OCI-LY7 (cell line): ENCODE measurements around the gene SLC22A25. TPM values are rescaled to one million over a fixed set of nuclear protein-coding genes. Genes with fewer than 3 reads are reported as not detected.

Source experiments
- BruUV-seq: library from RNA; stranded (reverse); fragments of 400-500 nt; replicated peaks from 2 replicates; lab custom pipeline; 2021; lab: Mats Ljungman, UMichigan
- CTCF ChIA-PET: fragments of 300-600 bp; sonication (Branson Sonifier 250); formaldehyde crosslinking; loops from one replicate; lab custom pipeline; 2022; ENCODE audit warnings: antibody characterized with exemption; ENCODE audit not compliant: unreplicated experiment; lab: Charles Lee
- POLR2A ChIA-PET: fragments of 300-600 bp; sonication (Branson Sonifier 250); formaldehyde crosslinking; loops from one replicate; lab custom pipeline; 2022; ENCODE audit warnings: antibody characterized with exemption; lab: Charles Lee
- DNase-seq: peaks from one replicate; pipeline ENCODE4 v3.0.0-alpha.2; 2015; ENCODE audit warnings: low spot score
- H2AFZ ChIP-seq: fragments of 200-600 bp; sonication (generic), shearing (Covaris generic); 2 replicates; pipeline ENCODE4 v1.6.1; 2014; ENCODE audit warnings: mild to moderate bottlenecking, antibody characterized with exemption, low read length, moderate library complexity
- H3K27ac ChIP-seq: fragments of 200-600 bp; sonication (generic); 2 replicates; pipeline ENCODE4 v1.5.1; 2014; ENCODE audit warnings: mixed run types, low read depth, mild to moderate bottlenecking, moderate library complexity, low read length, inconsistent platforms; ENCODE audit not compliant: poor library complexity, severe bottlenecking
- H3K36me3 ChIP-seq: fragments of 200-600 bp; sonication (generic); 2 replicates; pipeline ENCODE4 v1.6.1; 2014; ENCODE audit warnings: mild to moderate bottlenecking, antibody characterized with exemption, low read length, moderate library complexity, mixed read lengths; ENCODE audit not compliant: insufficient read depth
- H3K4me1 ChIP-seq: fragments of 200-600 bp; sonication (generic); 2 replicates; pipeline ENCODE4 v1.5.1; 2014; ENCODE audit warnings: mild to moderate bottlenecking, low read length; ENCODE audit not compliant: insufficient read depth, poor library complexity, severe bottlenecking
- H3K4me2 ChIP-seq: fragments of 200-600 bp; sonication (generic); 2 replicates; pipeline ENCODE4 v1.6.1; 2014; ENCODE audit warnings: mild to moderate bottlenecking, low read length
- H3K4me3 ChIP-seq: fragments of 200-600 bp; sonication (generic); 2 replicates; pipeline ENCODE4 v1.5.1; 2014; ENCODE audit warnings: mild to moderate bottlenecking, low read depth, low read length; ENCODE audit not compliant: poor library complexity, severe bottlenecking
- H3K79me2 ChIP-seq: fragments of 200-600 bp; sonication (generic); 2 replicates; pipeline ENCODE4 v1.6.1; 2016; ENCODE audit warnings: low read depth, mild to moderate bottlenecking, low read length, moderate library complexity, mixed read lengths; ENCODE audit not compliant: insufficient read depth
- H3K9me2 ChIP-seq: fragments of 200-600 bp; sonication (generic); 2 replicates; pipeline ENCODE4 v1.6.1; 2016; ENCODE audit warnings: mild to moderate bottlenecking, low read length, mixed read lengths; ENCODE audit not compliant: insufficient read depth
- H3K9me3 ChIP-seq: fragments of 200-600 bp; sonication (generic); 2 replicates; pipeline ENCODE4 v1.6.1; 2014; ENCODE audit warnings: mild to moderate bottlenecking, mixed run types, low read length, mixed read lengths
- H4K20me1 ChIP-seq: fragments of 200-600 bp; sonication (generic); 2 replicates; pipeline ENCODE4 v1.6.1; 2014; ENCODE audit warnings: mild to moderate bottlenecking, antibody characterized with exemption, low read length, moderate library complexity, mixed read lengths; ENCODE audit not compliant: insufficient read depth
- EZH2phosphoT487 ChIP-seq: fragments of 200-600 bp; sonication (generic); IDR thresholded peaks from 2 replicates; pipeline ENCODE4 v1.6.1; 2018; ENCODE audit warnings: low read depth, borderline replicate concordance, mild to moderate bottlenecking, mixed run types, antibody characterized with exemption, low read length, moderate library complexity, mixed read lengths
- intact Hi-C: fragments of 100-400 bp; cut with micrococcal nuclease; formaldehyde crosslinking; loops from one replicate; pipeline ENCODE4 v1.10.0; 2022; ENCODE audit not compliant: unreplicated experiment
- total RNA-seq, 2 experiments: library from RNA; depleted of rRNA in 1 of 2; stranded (reverse); fragments of >200 nt in 1 of 2; shearing (Covaris generic) in 1 of 2; gene quantifications; 2 replicates each; pipeline ENCODE4 v1.2.3, GENCODE V29; 2014 to 2022
- TF ChIP-seq, protein P1 (sequence below): fragments of 200-600 bp; sonication (generic); conservative IDR thresholded peaks from 2 replicates; pipeline ENCODE4 v1.5.1; 2014; ENCODE audit warnings: mild to moderate bottlenecking, antibody characterized with exemption, low read length, moderate library complexity, mixed read lengths

SLC22A25 gene
- total RNA-seq, 2 experiments from 2014 or later: not detected

DNA sequence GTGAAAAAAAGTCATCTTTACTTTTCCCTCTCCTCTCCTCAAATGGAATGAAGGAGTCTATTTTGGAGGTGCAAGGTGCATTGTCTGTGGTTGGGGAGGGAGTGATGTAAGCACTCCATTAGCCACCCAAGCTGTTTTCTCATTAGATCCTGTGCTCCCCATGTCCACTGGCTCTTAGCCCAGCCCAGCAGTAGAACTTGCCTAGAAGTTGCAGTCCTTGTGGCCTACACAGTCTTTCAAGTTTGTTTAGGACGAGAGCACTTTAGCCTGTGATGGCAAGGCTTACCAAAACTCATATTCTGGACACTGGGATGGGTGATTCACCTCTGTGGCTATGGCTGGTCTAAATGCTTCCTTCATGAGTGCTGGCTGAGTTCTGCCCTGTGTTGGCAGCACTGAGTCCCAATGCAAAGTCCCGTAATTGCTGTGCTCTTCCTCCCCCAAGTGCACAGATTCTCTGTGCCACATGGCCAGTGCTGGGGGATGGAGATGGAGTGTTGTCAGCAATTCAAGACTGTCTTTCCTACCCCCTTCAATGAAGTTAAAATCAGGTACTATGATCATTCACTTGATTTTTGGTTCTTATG lies 15.8 kb downstream of the SLC22A25 start:
- Histone ChIP-seq H4K20me1 (no peaks in the 10 kb centered on the region), H3K4me3 (no peak overlapping the region), H3K36me3 (no peaks in the 10 kb centered on the region), H3K79me2 (no peaks in the 10 kb centered on the region), H3K4me2 (no peak overlapping the region), H3K27ac (no peak overlapping the region), H3K9me3 (no peaks in the 10 kb centered on the region), H2AFZ (no peak overlapping the region), H3K9me2 (no peaks in the 10 kb centered on the region), H3K4me1 (no peaks in the 10 kb centered on the region)
- no peak for DNase-seq
- ChIA-PET CTCF (no interaction called here), POLR2A (no interaction called here)
- BruUV-seq: no TSS peak
- intact Hi-C loops: no loop called here
- TF ChIP-seq, protein P1, sequence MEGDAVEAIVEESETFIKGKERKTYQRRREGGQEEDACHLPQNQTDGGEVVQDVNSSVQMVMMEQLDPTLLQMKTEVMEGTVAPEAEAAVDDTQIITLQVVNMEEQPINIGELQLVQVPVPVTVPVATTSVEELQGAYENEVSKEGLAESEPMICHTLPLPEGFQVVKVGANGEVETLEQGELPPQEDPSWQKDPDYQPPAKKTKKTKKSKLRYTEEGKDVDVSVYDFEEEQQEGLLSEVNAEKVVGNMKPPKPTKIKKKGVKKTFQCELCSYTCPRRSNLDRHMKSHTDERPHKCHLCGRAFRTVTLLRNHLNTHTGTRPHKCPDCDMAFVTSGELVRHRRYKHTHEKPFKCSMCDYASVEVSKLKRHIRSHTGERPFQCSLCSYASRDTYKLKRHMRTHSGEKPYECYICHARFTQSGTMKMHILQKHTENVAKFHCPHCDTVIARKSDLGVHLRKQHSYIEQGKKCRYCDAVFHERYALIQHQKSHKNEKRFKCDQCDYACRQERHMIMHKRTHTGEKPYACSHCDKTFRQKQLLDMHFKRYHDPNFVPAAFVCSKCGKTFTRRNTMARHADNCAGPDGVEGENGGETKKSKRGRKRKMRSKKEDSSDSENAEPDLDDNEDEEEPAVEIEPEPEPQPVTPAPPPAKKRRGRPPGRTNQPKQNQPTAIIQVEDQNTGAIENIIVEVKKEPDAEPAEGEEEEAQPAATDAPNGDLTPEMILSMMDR: no peak
- TF ChIP-seq EZH2phosphoT487: no peak

DNA sequence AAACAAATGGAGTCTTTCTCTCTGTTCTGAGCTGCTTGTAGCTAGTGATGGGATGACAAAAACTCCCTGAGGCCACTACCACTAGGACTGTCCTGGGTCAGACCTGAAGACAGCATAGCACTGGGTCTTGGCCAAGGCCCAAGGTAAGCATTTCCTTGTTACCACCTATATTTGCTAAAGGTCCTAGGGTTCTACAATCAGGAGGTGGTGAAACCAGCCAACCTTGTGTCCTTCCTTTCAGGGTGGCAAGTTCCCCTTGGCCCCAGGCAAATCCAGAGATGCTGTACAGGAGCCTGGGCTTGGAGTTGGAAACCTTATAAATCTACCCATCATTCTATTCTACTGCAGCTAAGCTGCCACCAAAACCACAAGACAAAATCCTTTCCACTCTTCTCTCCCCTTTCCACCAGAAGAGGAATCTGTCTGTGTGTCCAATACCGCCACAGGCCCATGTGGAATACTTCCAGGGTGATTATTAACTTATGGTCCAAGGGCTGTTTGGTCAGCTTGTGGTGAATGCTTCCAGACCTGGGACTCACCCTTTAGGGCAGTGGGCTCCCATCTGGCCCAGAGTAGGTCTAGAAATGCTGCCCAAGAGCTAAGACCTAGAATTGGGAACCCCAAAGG lies 16.8 kb downstream of the SLC22A25 start:
- CTCF ChIA-PET: no interaction called here
- TF ChIP-seq, protein P1: no peak
- no peak for TF ChIP-seq EZH2phosphoT487
- Histone ChIP-seq H3K4me1 (no peaks in the 10 kb centered on the region), H3K27ac (no peak overlapping the region), H3K9me3 (no peaks in the 10 kb centered on the region), H3K79me2 (no peaks in the 10 kb centered on the region), H3K4me3 (no peak overlapping the region), H2AFZ (no peak overlapping the region), H4K20me1 (no peaks in the 10 kb centered on the region), H3K36me3 (no peaks in the 10 kb centered on the region), H3K4me2 (no peak overlapping the region), H3K9me2 (no peaks in the 10 kb centered on the region)
- BruUV-seq: no TSS peak
- POLR2A ChIA-PET: no interaction called here
- intact Hi-C loops: no loop called here
- no peak for DNase-seq

DNA sequence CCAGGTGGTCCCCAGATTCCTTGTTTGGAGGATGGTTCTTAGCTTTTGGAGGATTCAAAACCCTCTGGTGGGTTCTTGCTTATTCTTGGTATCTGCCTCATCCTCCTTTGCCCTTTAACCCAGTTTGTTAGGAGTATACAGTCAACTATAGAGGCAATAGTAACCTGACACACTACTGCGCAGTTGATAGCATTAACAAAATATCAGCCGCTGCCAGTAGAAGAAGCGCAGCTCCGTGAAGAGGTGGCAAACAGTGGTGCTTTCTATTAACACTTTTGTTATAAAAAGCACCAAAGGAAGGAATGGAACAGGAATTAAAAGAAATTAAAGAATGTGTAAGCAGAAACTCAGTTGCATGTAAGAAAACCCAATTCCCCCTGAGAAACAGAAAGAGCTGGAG lies 29.3 kb downstream of the SLC22A25 start:
- no TSS peak for BruUV-seq
- ChIA-PET CTCF (no interaction called here), POLR2A (no interaction called here)
- intact Hi-C loops: no loop called here
- no peak overlapping the region for H3K4me2 ChIP-seq
- TF ChIP-seq, protein P1: no peak
- TF ChIP-seq EZH2phosphoT487: no peak
- DNase-seq: no peak
- H3K27ac ChIP-seq: no peak overlapping the region
- no peaks in the 10 kb centered on the region for H3K9me2 ChIP-seq
- no peak overlapping the region for H2AFZ ChIP-seq
- H3K9me3 ChIP-seq: no peaks in the 10 kb centered on the region
- no peaks in the 10 kb centered on the region for H3K79me2 ChIP-seq
- no peak overlapping the region for H3K4me3 ChIP-seq
- H3K36me3 ChIP-seq: no peaks in the 10 kb centered on the region
- H3K4me1 ChIP-seq: no peaks in the 10 kb centered on the region
- H4K20me1 ChIP-seq: no peaks in the 10 kb centered on the region
